Naive thymus-derived CD8-positive, alpha-beta T cell (primary cell): ENCODE data around the gene EFCAB11. TPM values are rescaled to one million over a fixed set of nuclear protein-coding genes. Genes with fewer than 3 reads are reported as not detected.
"Not testable (repeated sequence)": the region's sequence is repeated elsewhere in the genome, so short reads cannot be mapped to it uniquely, and the experiment has no call there.

Experiments used
- ATAC-seq, 2 donors: fragments of 150-1000 bp; cut with Tn5 transposase in 1 of 2; sonication (Bioruptor Pico), chemical (Tn5 transposase) in 1 of 2; 1 replicate in 1 of 2; 2 replicates in 1 of 2; pipeline ENCODE4 v1.10.0; 2021; ENCODE audit warnings: mild to moderate bottlenecking in 2 of 2, moderate library complexity in 2 of 2
- POLR2A ChIA-PET: fragments of 350-600 bp; sonication (Branson Sonifier 250); formaldehyde crosslinking; loops from one replicate; lab custom pipeline; 2021; ENCODE audit warnings: antibody characterized with exemption; lab: Charles Lee
- DNase-seq, 10 donors: peaks; one replicate each; pipeline versions ENCODE4 v3.0.0 to v3.0.0-alpha.2; 2020 to 2022
- H3K27ac Mint-ChIP-seq, 10 donors: one replicate each; pipeline ENCODE4 v1.8.0; 2020 to 2022; ENCODE audit warnings: mild to moderate bottlenecking in 10 of 10, mixed read lengths in 10 of 10, moderate library complexity in 4 of 10, inconsistent platforms in 1 of 10
- H3K27me3 Mint-ChIP-seq, 5 donors: one replicate each; pipeline ENCODE4 v1.8.0; 2021 to 2022; ENCODE audit warnings: mixed read lengths in 5 of 5
- H3K36me3 Mint-ChIP-seq, 3 donors: one replicate each; pipeline ENCODE4 v1.8.0; 2020 to 2022; ENCODE audit warnings: mixed read lengths in 3 of 3, mild to moderate bottlenecking in 2 of 3, inconsistent platforms in 1 of 3
- H3K4me1 Mint-ChIP-seq, 4 donors: one replicate each; pipeline ENCODE4 v1.8.0; 2021 to 2022; ENCODE audit warnings: mixed read lengths in 4 of 4
- H3K4me3 Mint-ChIP-seq, 10 donors: one replicate each; pipeline ENCODE4 v1.8.0; 2020 to 2022; ENCODE audit warnings: mild to moderate bottlenecking in 10 of 10, mixed read lengths in 10 of 10, moderate library complexity in 6 of 10, inconsistent platforms in 1 of 10
- H3K9me3 Mint-ChIP-seq, 9 donors: one replicate each; pipeline ENCODE4 v1.8.0; 2020 to 2022; ENCODE audit warnings: mixed read lengths in 9 of 9, mild to moderate bottlenecking in 3 of 9, inconsistent platforms in 1 of 9, moderate library complexity in 1 of 9
- polyA plus RNA-seq, 3 donors: library from polyadenylated mRNA; unstranded; fragments of 300-500 nt; fragmentation: Illumina TruSeq; gene quantifications; one replicate each; pipeline ENCODE4 v1.2.3, GENCODE V29; 2021
- total RNA-seq, 8 experiments: library from RNA in 2 of 8; stranded (reverse) in 2 of 8; gene quantifications; one replicate each; pipeline ENCODE4 v1.2.3 and lab custom pipeline; 2021 to 2026

EFCAB11 gene
- total and polyA plus RNA-seq, 5 experiments from 2014 or later = 1.2 to 6.8 (median 2.7) TPM

GRCh38 chr14:89881839-89882238 is 72.7 kb downstream of the EFCAB11 start:
- POLR2A ChIA-PET = no interaction called here
- no peaks in the 10 kb centered on the region for H3K27me3 Mint-ChIP-seq
- no peak for ATAC-seq
- H3K9me3 Mint-ChIP-seq = no peaks in the 10 kb centered on the region
- no peak overlapping the region for H3K27ac Mint-ChIP-seq
- peaks cover 0 to 3% (median 0%) of the 10 kb centered on the region in 3 donors for H3K36me3 Mint-ChIP-seq
- no peak for DNase-seq
- H3K4me1 Mint-ChIP-seq = peaks cover 0 to 9% (median 0%) of the 10 kb centered on the region in 4 donors
- no peak overlapping the region for H3K4me3 Mint-ChIP-seq

DNA sequence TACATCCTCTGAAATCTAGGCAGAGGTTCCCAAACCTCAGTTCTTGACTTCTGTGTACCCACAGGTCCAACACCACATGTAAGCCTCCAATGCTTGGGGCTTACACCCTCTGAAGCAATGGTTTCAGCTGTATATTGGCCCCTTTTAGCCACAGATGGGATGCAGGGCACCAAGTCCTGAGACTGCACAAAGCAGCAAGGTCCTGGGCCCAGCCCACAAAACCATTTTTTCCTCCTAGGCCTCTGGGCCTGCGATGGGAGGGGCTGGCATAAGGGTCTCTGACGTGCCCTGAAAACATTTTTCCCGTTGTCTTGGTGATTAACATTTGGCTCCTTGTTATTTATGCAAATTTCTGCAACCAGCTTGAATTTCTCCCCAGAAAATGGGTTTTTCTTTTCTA is 80.4 kb downstream of the EFCAB11 start:
- H3K27me3 Mint-ChIP-seq, H3K27ac Mint-ChIP-seq, DNase-seq, H3K4me1 Mint-ChIP-seq, H3K4me3 Mint-ChIP-seq, POLR2A ChIA-PET, ATAC-seq: not testable (repeated sequence)
- Mint-ChIP-seq H3K9me3 (peaks cover 0 to 27% (median 8%) of the 10 kb centered on the region in 9 donors), H3K36me3 (peaks cover 0 to 20% (median 9%) of the 10 kb centered on the region in 3 donors)

DNA sequence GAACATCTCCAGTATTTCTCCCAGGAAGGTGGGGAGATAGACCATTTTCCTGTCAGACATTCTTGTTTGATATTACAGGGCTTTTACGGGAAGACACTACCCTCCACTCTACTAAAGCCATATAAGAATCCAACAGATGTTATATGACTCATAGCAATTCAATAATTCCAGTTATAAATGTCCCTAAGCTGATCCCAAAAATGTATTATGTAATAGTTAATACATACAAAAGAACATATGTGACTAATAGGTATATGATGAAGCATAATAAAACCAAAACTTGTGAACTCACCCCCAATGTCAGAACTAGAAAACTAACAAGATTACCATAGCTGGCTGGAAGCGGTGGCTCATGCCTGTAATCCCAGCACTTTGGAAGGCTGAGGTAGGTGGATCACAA is 84.2 kb downstream of the EFCAB11 start:
- POLR2A ChIA-PET = no interaction called here
- ATAC-seq = no peak
- no peaks in the 10 kb centered on the region for H3K4me1 Mint-ChIP-seq

DNA sequence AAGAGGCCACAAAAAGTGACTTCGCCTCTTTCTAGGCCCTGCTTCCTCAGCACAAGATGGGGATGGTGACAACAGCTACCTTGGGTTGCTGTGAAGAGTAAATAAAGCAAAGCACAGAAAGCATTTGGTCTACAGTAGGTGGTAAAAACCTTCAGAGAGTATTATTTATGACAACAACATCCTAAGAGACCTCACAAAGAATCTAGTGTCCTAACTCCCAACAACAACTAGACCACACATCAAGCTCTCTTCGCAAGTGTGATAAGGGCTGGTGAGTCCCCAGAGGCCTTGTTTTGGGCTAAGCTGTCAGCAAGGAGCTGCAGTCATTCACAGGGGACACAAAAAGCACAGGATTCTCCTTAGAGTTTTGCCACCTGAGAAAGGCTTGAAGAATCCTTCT is 84.9 kb downstream of the EFCAB11 start:
- ATAC-seq (no peak), DNase-seq (no peak)
- POLR2A ChIA-PET = no interaction called here
- Mint-ChIP-seq H3K27ac (no peak overlapping the region), H3K4me3 (no peak overlapping the region), H3K27me3 (peaks cover 0 to 3% (median 0%) of the 10 kb centered on the region in 5 donors), H3K9me3 (peaks cover 0 to 26% (median 7%) of the 10 kb centered on the region in 9 donors), H3K4me1 (no peaks in the 10 kb centered on the region), H3K36me3 (peaks cover 0 to 21% (median 0%) of the 10 kb centered on the region in 3 donors)

More for the DNA sequence above, 84.2 kb downstream of the EFCAB11 start:
- peaks cover 0 to 33% (median 10%) of the 10 kb centered on the region in 9 donors for H3K9me3 Mint-ChIP-seq
- no peak overlapping the region for H3K27ac Mint-ChIP-seq
- H3K36me3 Mint-ChIP-seq = peaks cover 0 to 27% (median 6%) of the 10 kb centered on the region in 3 donors
- peaks cover 0 to 3% (median 0%) of the 10 kb centered on the region in 5 donors for H3K27me3 Mint-ChIP-seq
- DNase-seq = no peak
- H3K4me3 Mint-ChIP-seq = no peak overlapping the region

GRCh38 chr14:89866458-89866857 is 88.1 kb downstream of the EFCAB11 start:
- ATAC-seq (no peak), DNase-seq (no peak)
- H3K4me1 Mint-ChIP-seq = no peaks in the 10 kb centered on the region
- peaks cover 0 to 16% (median 11%) of the 10 kb centered on the region in 3 donors for H3K36me3 Mint-ChIP-seq
- H3K9me3 Mint-ChIP-seq = peaks cover 0 to 19% (median 6%) of the 10 kb centered on the region in 9 donors
- POLR2A ChIA-PET = no interaction called here
- H3K27me3 Mint-ChIP-seq = peaks cover 0 to 3% (median 0%) of the 10 kb centered on the region in 5 donors
- no peak overlapping the region for H3K27ac Mint-ChIP-seq
- no peak overlapping the region for H3K4me3 Mint-ChIP-seq

- Mint-ChIP-seq H3K4me1 (no peaks in the 10 kb centered on the region), H3K4me3 (no peak overlapping the region), H3K9me3 (peaks cover 0 to 22% (median 6%) of the 10 kb centered on the region in 9 donors), H3K27me3 (peaks cover 0 to 3% (median 0%) of the 10 kb centered on the region in 5 donors), H3K27ac (no peak overlapping the region), H3K36me3 (peaks cover 0 to 20% (median 16%) of the 10 kb centered on the region in 3 donors)
- no peak for DNase-seq
- no peak for ATAC-seq
- POLR2A ChIA-PET = no interaction called here
These were observed 89.4 kb downstream of the EFCAB11 start for GRCh38 chr14:89865153-89865552.

- H3K4me1 Mint-ChIP-seq = no peaks in the 10 kb centered on the region
- H3K4me3 Mint-ChIP-seq = no peak overlapping the region
- peaks cover 0 to 3% (median 0%) of the 10 kb centered on the region in 5 donors for H3K27me3 Mint-ChIP-seq
- H3K36me3 Mint-ChIP-seq = peaks cover 0 to 17% (median 16%) of the 10 kb centered on the region in 3 donors
- no peak for ATAC-seq
- no peak for DNase-seq
- POLR2A ChIA-PET = no interaction called here
- H3K27ac Mint-ChIP-seq = no peak overlapping the region
- H3K9me3 Mint-ChIP-seq = peaks cover 0 to 15% (median 4%) of the 10 kb centered on the region in 9 donors
These were observed 91.7 kb downstream of the EFCAB11 start for GRCh38 chr14:89862856-89863255.

DNA sequence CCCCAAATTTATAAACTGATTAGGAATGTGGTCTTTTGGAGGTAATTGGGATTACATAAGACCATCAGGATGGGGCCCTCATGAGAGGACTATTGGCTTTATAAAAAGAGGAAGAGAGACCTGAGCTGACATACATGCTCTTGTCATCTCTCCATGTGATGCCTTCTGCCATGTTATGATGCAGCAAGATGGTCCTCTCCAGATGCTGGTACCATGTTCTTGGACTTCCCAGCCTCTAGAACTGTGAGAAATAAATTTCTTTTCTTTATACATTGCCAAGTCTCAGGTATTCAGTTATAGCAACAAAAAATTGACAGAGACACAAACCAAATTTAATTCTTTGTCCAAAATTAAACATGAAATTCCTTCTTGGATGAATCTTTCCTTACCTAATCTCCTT is 92.9 kb downstream of the EFCAB11 start:
- DNase-seq (no peak), ATAC-seq (no peak)
- POLR2A ChIA-PET = no interaction called here
- H3K4me3 Mint-ChIP-seq = no peak overlapping the region
- peaks cover 0 to 15% (median 4%) of the 10 kb centered on the region in 9 donors for H3K9me3 Mint-ChIP-seq
- no peaks in the 10 kb centered on the region for H3K4me1 Mint-ChIP-seq
- H3K27ac Mint-ChIP-seq = no peak overlapping the region
- peaks cover 0 to 3% (median 0%) of the 10 kb centered on the region in 5 donors for H3K27me3 Mint-ChIP-seq
- H3K36me3 Mint-ChIP-seq = peaks cover 0 to 16% (median 12%) of the 10 kb centered on the region in 3 donors

DNA sequence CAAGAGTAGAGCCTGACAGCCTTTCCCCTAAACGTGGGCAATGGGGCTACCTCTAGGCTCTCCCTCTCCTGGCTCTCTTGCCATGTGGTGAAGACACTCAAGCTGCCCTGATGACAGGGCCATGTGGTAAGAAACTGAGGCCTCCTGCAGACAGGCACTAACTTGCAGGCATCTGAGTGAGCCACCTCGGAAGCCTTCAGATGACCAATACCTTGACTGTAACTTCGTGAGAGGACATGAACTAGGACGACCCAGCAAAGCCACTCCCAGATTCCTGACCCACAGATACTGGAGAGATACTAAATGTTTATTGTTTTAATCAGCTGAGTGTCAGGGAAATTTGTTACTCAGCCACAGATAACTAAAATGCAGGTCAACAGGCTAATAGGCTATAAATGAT is 96.4 kb downstream of the EFCAB11 start:
- H3K9me3 Mint-ChIP-seq = peaks cover 0 to 15% (median 3%) of the 10 kb centered on the region in 9 donors
- DNase-seq (no peak), ATAC-seq (no peak)
- no peak overlapping the region for H3K4me3 Mint-ChIP-seq
- H3K4me1 Mint-ChIP-seq = no peaks in the 10 kb centered on the region
- no peak overlapping the region for H3K27ac Mint-ChIP-seq
- H3K27me3 Mint-ChIP-seq = no peaks in the 10 kb centered on the region
- peaks cover 0 to 16% (median 12%) of the 10 kb centered on the region in 3 donors for H3K36me3 Mint-ChIP-seq
- POLR2A ChIA-PET = no interaction called here

- POLR2A ChIA-PET = no interaction called here
- Mint-ChIP-seq H3K27me3 (no peaks in the 10 kb centered on the region), H3K9me3 (peaks cover 0 to 10% (median 2%) of the 10 kb centered on the region in 9 donors), H3K36me3 (peaks cover 0 to 10% (median 8%) of the 10 kb centered on the region in 3 donors), H3K4me1 (no peaks in the 10 kb centered on the region), H3K27ac (no peak overlapping the region), H3K4me3 (no peak overlapping the region)
- DNase-seq (no peak), ATAC-seq (no peak)
These were observed 97.6 kb downstream of the EFCAB11 start for GRCh38 chr14:89856871-89857345.

DNA sequence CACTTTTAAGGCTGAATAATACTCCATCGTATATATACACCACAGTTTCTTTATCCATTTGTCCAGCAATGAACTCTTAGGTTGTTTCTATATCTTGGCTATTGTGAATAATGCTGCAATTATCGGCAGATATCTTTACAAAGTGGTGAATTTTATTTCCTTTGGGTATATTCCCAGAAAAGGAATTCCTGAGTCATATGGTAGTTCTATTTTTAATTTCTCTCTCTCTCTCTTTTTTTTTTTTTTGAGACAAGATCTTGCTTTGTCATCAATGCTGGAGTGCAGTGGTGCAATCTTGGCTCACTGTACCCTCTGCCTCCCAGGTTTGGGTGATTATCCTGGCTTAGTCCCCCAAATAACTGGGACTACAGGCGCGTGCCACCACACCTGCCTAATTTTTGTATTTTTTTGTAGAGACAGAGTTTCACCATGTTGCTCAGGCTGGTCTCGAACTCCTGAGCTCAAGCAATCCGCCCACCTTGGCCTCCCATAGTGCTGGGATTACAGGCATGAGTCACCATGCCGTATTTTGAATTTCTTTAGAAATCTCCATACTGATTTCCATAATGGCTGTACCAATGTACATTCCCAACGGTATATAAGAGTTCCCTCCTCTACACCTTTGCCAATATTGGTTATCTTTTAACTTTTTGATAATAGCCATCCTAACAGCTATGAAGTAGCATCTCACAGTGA is 98.4 kb downstream of the EFCAB11 start:
- Mint-ChIP-seq H3K27me3 (no peaks in the 10 kb centered on the region), H3K36me3 (peaks cover 0 to 2% (median 0%) of the 10 kb centered on the region in 3 donors), H3K4me1 (no peaks in the 10 kb centered on the region), H3K9me3 (peaks cover 0 to 3% (median 0%) of the 10 kb centered on the region in 9 donors), H3K4me3 (no peak overlapping the region), H3K27ac (no peak overlapping the region)
- DNase-seq (no peak), ATAC-seq (no peak)
- POLR2A ChIA-PET = no interaction called here

- no peaks in the 10 kb centered on the region for H3K36me3 Mint-ChIP-seq
- no peak overlapping the region for H3K4me3 Mint-ChIP-seq
- no peak overlapping the region for H3K27ac Mint-ChIP-seq
- no peaks in the 10 kb centered on the region for H3K27me3 Mint-ChIP-seq
- H3K9me3 Mint-ChIP-seq = no peaks in the 10 kb centered on the region
- ATAC-seq (no peak), DNase-seq (no peak)
- POLR2A ChIA-PET = no interaction called here
- H3K4me1 Mint-ChIP-seq = no peaks in the 10 kb centered on the region
These were observed 100.4 kb downstream of the EFCAB11 start for GRCh38 chr14:89853936-89854693.

DNA sequence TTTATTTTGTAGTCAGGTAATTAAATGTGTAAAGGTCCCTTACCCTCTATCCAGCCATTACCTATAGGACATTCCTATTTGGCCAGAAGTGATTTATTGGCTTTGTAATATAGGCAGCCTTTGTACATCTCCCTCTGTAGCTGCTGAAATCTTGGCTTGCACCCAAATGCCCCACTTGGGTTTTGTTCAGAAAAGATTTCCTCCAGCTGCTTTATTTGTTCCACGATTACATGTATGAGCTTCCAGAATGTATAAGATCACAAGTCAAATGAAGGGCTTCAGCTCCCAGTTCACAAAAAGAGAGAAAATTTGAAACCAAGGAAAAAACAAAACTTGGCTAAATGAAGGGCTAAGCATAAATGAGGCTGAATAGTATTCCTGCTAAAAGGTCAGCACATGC is 103.4 kb downstream of the EFCAB11 start:
- H3K4me3 Mint-ChIP-seq = no peak overlapping the region
- no peaks in the 10 kb centered on the region for H3K4me1 Mint-ChIP-seq
- peaks cover 0 to 5% (median 0%) of the 10 kb centered on the region in 5 donors for H3K27me3 Mint-ChIP-seq
- DNase-seq (no peak), ATAC-seq (no peak)
- H3K36me3 Mint-ChIP-seq = no peaks in the 10 kb centered on the region
- no peak overlapping the region for H3K27ac Mint-ChIP-seq
- H3K9me3 Mint-ChIP-seq = peaks cover 0 to 4% (median 0%) of the 10 kb centered on the region in 9 donors
- POLR2A ChIA-PET = interaction anchor here (0.8 kb wide), 1 partner anchor 761 kb away, joined by 3 read pairs; no protein-coding TSS in a partner anchor
